Thyroid gland (tissue), 4 donors: ENCODE measurements around the gene SLC5A6. TPM values are rescaled to one million over a fixed set of nuclear protein-coding genes. Genes with fewer than 3 reads are reported as not detected.

Experiments used
- DNase-seq, 2 donors: peaks; one replicate each; pipeline ENCODE4 v3.0.0-alpha.2; 2019
- H3K27ac ChIP-seq, 3 donors: fragments of 200-600 bp; sonication (generic); 1 replicate in 2 of 3; 2 replicates in 1 of 3; pipeline ENCODE4 v1.5.1; 2016 to 2019; ENCODE audit warnings: mild to moderate bottlenecking in 1 of 3, moderate library complexity in 1 of 3
- H3K27me3 ChIP-seq: fragments of 200-600 bp; sonication (generic); one replicate; pipeline ENCODE4 v1.5.1; 2019
- H3K36me3 ChIP-seq, 2 donors: fragments of 200-600 bp; sonication (generic); one replicate each; pipeline ENCODE4 v1.5.1; 2016 to 2019
- H3K4me1 ChIP-seq, 2 donors: fragments of 200-600 bp; sonication (generic); one replicate each; pipeline ENCODE4 v1.5.1; 2017 to 2019
- H3K4me3 ChIP-seq, 3 donors: fragments of 200-600 bp; sonication (generic); replicated peaks in 1 of 3; 1 replicate in 2 of 3; 2 replicates in 1 of 3; pipeline ENCODE4 v1.5.1; 2016; ENCODE audit warnings: mild to moderate bottlenecking in 1 of 3
- H3K9me3 ChIP-seq: fragments of 200-600 bp; sonication (generic); one replicate; pipeline ENCODE4 v1.5.1; 2017
- CTCF ChIP-seq, 6 experiments: fragments of 200-600 bp in 3 of 6; fragments of 450-650 bp in 3 of 6; sonication (generic) in 3 of 6; IDR thresholded peaks; one replicate each; pipeline ENCODE4 v1.5.1; 2016 to 2019; ENCODE audit warnings: antibody characterized with exemption in 6 of 6, mild to moderate bottlenecking in 2 of 6, inconsistent platforms in 1 of 6, moderate library complexity in 1 of 6
- POLR2A ChIP-seq, 2 donors: fragments of 450-650 bp; IDR thresholded peaks; one replicate each; pipeline ENCODE4 v1.6.1; 2017; ENCODE audit warnings: antibody characterized with exemption in 2 of 2, mild to moderate bottlenecking in 2 of 2, moderate library complexity in 1 of 2
- WGBS, 2 donors: methylation state at CpG; one replicate each; pipeline ENCODE4 v1.1.5; 2017; 5-methylcytosine and 5-hydroxymethylcytosine counted together
- intact Hi-C: fragments of 100-400 bp; cut with DNase I; formaldehyde crosslinking; loops from one replicate; pipeline ENCODE4 v1.15.1; 2023
- total RNA-seq, 4 donors: library from RNA; depleted of rRNA; stranded (reverse); fragments of >200 nt; gene quantifications; one replicate each; pipeline ENCODE4 v1.2.3, GENCODE V29; 2016

The SLC5A6 gene
- total RNA-seq, 4 donors from 2014 or later, result 10.9 to 34.0 (median 22.0) TPM

GRCh38 chr2:27194538-27195354 lies 17.3 kb downstream of the SLC5A6 start:
- H3K27me3 ChIP-seq, result no peaks in the 10 kb centered on the region
- no peak overlapping the region for H3K4me3 ChIP-seq
- H3K9me3 ChIP-seq, result no peaks in the 10 kb centered on the region
- DNase-seq, result peak in 1 of 2 donors; percentile 10
- H3K27ac ChIP-seq, result no peak overlapping the region
- H3K4me1 ChIP-seq, result no peaks in the 10 kb centered on the region
- 68 to 72% methylated on average over 17 of the region's 17 CpGs for WGBS, 2 donors
- intact Hi-C loops, result loop anchor here (5.0 kb wide), 1 partner anchor 97 kb away; no protein-coding TSS in a partner anchor
- TF ChIP-seq POLR2A (IDR thresholded peaks at IDR 0.05) (no peak), CTCF (IDR thresholded peaks at IDR 0.05) (no peak)
- H3K36me3 ChIP-seq, result no peaks in the 10 kb centered on the region

- Histone ChIP-seq H3K27ac (no peak overlapping the region), H3K9me3 (no peaks in the 10 kb centered on the region), H3K27me3 (no peaks in the 10 kb centered on the region), H3K4me3 (no peak overlapping the region), H3K4me1 (no peaks in the 10 kb centered on the region), H3K36me3 (no peaks in the 10 kb centered on the region)
- intact Hi-C loops, result loop anchor here (5.0 kb wide), 1 partner anchor 94 kb away; no protein-coding TSS in a partner anchor
- DNase-seq, result peak; percentile 43 to 48
- 37 to 40% methylated on average over 8 of the region's 8 CpGs for WGBS, 2 donors
- TF ChIP-seq POLR2A (IDR thresholded peaks at IDR 0.05) (no peak), CTCF (IDR thresholded peaks at IDR 0.05) (peak in 4 of 6 experiments; percentile 45 to 62 (median 52))
Measured at GRCh38 chr2:27191070-27191829, 20.8 kb downstream of the SLC5A6 start.

GRCh38 chr2:27189989-27190388 lies 22.1 kb downstream of the SLC5A6 start:
- no peaks in the 10 kb centered on the region for H3K36me3 ChIP-seq
- peaks cover 0 to 2% of the 10 kb centered on the region in 2 donors for H3K4me1 ChIP-seq
- no peak overlapping the region for H3K27ac ChIP-seq
- WGBS, 2 donors, result 92 to 93% methylated on average over 8 of the region's 8 CpGs
- no peak for DNase-seq
- intact Hi-C loops, result loop anchor here (5.0 kb wide), 1 partner anchor 93 kb away; no protein-coding TSS in a partner anchor
- no peaks in the 10 kb centered on the region for H3K9me3 ChIP-seq
- no peaks in the 10 kb centered on the region for H3K27me3 ChIP-seq
- no peak overlapping the region for H3K4me3 ChIP-seq
- no peak for TF ChIP-seq CTCF (IDR thresholded peaks at IDR 0.05)
- no peak for TF ChIP-seq POLR2A (IDR thresholded peaks at IDR 0.05)

- 69 to 73% methylated on average over 6 of the region's 6 CpGs for WGBS, 2 donors
- Histone ChIP-seq H3K36me3 (no peaks in the 10 kb centered on the region), H3K9me3 (no peaks in the 10 kb centered on the region), H3K4me3 (no peak overlapping the region), H3K27ac (peak overlapping the region in 1 of 3 donors; percentile 27), H3K27me3 (no peaks in the 10 kb centered on the region), H3K4me1 (peaks cover 0 to 9% of the 10 kb centered on the region in 2 donors)
- TF ChIP-seq POLR2A (IDR thresholded peaks at IDR 0.05), result no peak
- no peak for TF ChIP-seq CTCF (IDR thresholded peaks at IDR 0.05)
- intact Hi-C loops, result no loop called here
- no peak for DNase-seq
Measured at GRCh38 chr2:27186613-27187345, 25.3 kb downstream of the SLC5A6 start.
